SK-N-MC (cell line): ENCODE results near the gene CACNA1G.

Experiments used
- EZH2 ChIP-seq: fragments of 200-600 bp; sonication (generic); IDR thresholded peaks from one replicate; pipeline ENCODE4 v1.6.1; 2017; ENCODE audit warnings: antibody characterized with exemption
- POLR2AphosphoS5 ChIP-seq: IDR thresholded peaks from 2 replicates; pipeline ENCODE4 v1.6.1; 2012; ENCODE audit warnings: mild to moderate bottlenecking, low read depth, low read length, borderline replicate concordance

GRCh38 chr17:50576864-50577263 is 16.3 kb downstream of the CACNA1G start:
- TF ChIP-seq EZH2 (no peak), POLR2AphosphoS5 (no peak)
